Activated CD8-positive, alpha-beta T cell treated with anti-CD3 and anti-CD28 coated beads, Interleukin-2, amount 10 ng/mL, durations not matched to agents 7 days and 5 days (primary cell): ENCODE data around the gene PPL. TPM values are rescaled to one million over a fixed set of nuclear protein-coding genes. Genes with fewer than 3 reads are reported as not detected.

Experiments used
- ATAC-seq: fragments of 150-1000 bp; cut with Tn5 transposase; one replicate; pipeline ENCODE4 v1.10.0; 2021; ENCODE audit warnings: moderate library complexity
- CTCF ChIA-PET: fragments of 350-600 bp; sonication (Branson Sonifier 250); formaldehyde crosslinking; loops from one replicate; lab custom pipeline; 2021; ENCODE audit warnings: antibody characterized with exemption; lab: Charles Lee
- POLR2A ChIA-PET: fragments of 350-600 bp; sonication (Branson Sonifier 250); formaldehyde crosslinking; loops from one replicate; lab custom pipeline; 2021; ENCODE audit warnings: antibody characterized with exemption; lab: Charles Lee
- DNase-seq: peaks from one replicate; pipeline ENCODE4 v3.0.0-alpha.2; 2020
- H3K27ac Mint-ChIP-seq: one replicate; pipeline ENCODE4 v1.8.0; 2021; ENCODE audit warnings: mild to moderate bottlenecking, mixed read lengths
- H3K27me3 Mint-ChIP-seq: one replicate; pipeline ENCODE4 v1.8.0; 2021; ENCODE audit warnings: low read depth, mixed read lengths
- H3K36me3 Mint-ChIP-seq: one replicate; pipeline ENCODE4 v1.8.0; 2021; ENCODE audit warnings: low read depth, mixed read lengths
- H3K4me1 Mint-ChIP-seq: one replicate; pipeline ENCODE4 v1.8.0; 2021; ENCODE audit warnings: low read depth, mixed read lengths
- H3K4me3 Mint-ChIP-seq: one replicate; pipeline ENCODE4 v1.8.0; 2021; ENCODE audit warnings: mild to moderate bottlenecking, mixed read lengths
- H3K9me3 Mint-ChIP-seq: one replicate; pipeline ENCODE4 v1.8.0; 2022; ENCODE audit warnings: mixed read lengths; ENCODE audit not compliant: insufficient read depth
- total RNA-seq, 2 experiments: library from RNA; stranded (reverse); gene quantifications; one replicate each; pipeline ENCODE4 v1.2.3, GENCODE V29; 2021

Gene PPL
- total RNA-seq, 2 experiments from 2014 or later: not detected

DNA sequence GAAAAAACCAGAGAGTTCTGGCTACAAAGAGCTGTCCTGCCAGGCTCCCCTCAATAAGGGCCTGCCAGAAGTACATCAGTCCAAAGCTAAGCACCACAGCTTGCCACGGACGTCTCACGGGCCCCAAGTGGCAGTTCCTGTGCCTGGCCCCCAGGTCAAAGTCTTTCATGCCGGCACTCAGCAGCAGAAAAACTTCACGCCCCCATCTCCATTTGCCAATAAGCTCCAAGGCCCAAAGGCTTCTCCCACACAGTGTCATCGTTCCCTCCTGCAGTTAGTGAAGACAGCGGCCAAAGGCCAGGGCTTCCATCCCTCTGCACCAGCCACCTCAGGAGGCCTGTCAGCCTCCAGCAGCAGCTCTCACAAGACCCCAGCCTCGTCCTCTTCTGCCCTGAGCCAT, 62.3 kb downstream of the PPL start:
- ChIA-PET POLR2A (interaction anchor here (1.5 kb wide), 1 partner anchor 12 kb away, joined by 3 read pairs; no protein-coding TSS in a partner anchor), CTCF (no interaction called here)
- ATAC-seq: no peak
- Mint-ChIP-seq H3K4me1 (no peaks in the 10 kb centered on the region), H3K36me3 (peaks cover 66% of the 10 kb centered on the region), H3K4me3 (no peak overlapping the region), H3K27me3 (no peaks in the 10 kb centered on the region), H3K9me3 (no peaks in the 10 kb centered on the region), H3K27ac (no peak overlapping the region)
- DNase-seq: no peak

DNA sequence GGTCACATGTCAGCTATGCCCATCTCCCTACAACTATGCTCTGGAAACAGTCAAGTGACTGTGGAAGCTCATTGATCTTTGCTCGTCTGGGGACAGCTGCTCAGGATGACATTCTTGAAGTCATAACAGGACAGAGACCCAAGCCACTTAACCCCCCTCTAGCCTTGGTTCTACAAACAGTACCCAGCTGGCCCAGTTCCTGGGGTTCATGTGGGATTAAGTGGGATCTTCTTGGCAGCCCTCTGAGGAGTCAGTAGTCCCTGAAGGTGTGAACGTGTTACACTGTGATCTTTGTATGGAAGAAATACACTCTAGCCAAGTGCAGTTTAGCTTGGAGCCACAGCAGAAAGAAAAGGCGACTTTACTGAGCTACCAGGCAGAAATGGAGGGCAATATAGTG, 63.9 kb downstream of the PPL start:
- no peak overlapping the region for H3K4me3 Mint-ChIP-seq
- ChIA-PET POLR2A (no interaction called here), CTCF (no interaction called here)
- no peaks in the 10 kb centered on the region for H3K27me3 Mint-ChIP-seq
- DNase-seq: no peak
- H3K4me1 Mint-ChIP-seq: no peaks in the 10 kb centered on the region
- ATAC-seq: no peak
- H3K36me3 Mint-ChIP-seq: peaks cover 65% of the 10 kb centered on the region
- no peaks in the 10 kb centered on the region for H3K9me3 Mint-ChIP-seq
- H3K27ac Mint-ChIP-seq: peak overlapping the region; percentile 22

DNA sequence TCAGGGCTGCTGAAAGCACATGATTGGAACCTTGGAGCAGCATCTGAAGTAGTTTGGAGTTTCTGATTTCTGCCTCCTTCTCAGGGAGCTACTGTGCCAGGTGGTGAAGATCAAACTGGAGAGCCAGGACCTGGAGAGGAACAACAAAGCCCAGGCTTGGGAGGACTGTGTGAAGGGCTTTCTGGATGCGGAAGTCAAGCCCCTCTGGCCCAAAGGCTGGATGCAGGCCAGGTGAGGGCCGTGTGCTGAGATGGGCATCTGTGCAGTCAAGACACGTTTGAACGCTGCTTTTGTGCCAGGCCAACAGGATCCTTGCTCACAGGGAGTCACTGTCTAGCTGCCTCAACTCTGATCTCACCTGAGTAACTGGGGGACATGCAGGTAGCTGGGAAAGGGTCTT, 65.9 kb downstream of the PPL start:
- ChIA-PET CTCF (no interaction called here), POLR2A (no interaction called here)
- no peak for DNase-seq
- Mint-ChIP-seq H3K27me3 (no peaks in the 10 kb centered on the region), H3K36me3 (peaks cover 55% of the 10 kb centered on the region), H3K27ac (no peak overlapping the region), H3K4me1 (no peaks in the 10 kb centered on the region), H3K4me3 (no peak overlapping the region), H3K9me3 (no peaks in the 10 kb centered on the region)
- no peak for ATAC-seq

DNA sequence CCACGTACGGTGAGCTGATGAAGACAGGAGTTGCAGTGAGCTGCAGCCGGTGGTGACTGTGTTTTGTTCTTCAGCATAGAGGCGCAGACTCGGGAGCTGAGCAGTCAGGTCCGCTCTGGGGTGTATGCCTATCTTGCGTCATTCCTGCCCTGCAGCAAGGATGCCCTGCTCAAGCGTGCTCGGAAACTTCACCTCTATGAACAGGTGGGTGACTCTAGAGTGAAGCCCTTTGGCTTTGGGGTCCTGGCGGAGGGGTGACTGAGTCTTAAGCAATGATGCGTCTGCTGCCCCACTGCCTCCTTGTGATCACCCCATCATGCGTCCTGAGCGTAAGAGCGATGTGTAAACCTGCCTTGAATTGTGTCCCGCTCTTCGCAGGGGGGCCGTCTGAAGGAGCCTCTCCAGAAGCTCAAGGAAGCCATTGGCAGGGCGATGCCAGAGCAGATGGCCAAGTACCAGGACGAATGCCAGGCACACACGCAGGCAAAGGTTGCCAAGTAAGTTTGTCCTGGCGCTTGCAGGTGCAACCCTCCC, 66.7 kb downstream of the PPL start:
- DNase-seq: no peak
- Mint-ChIP-seq H3K4me3 (no peak overlapping the region), H3K27me3 (no peaks in the 10 kb centered on the region), H3K9me3 (no peaks in the 10 kb centered on the region), H3K27ac (no peak overlapping the region), H3K4me1 (no peaks in the 10 kb centered on the region), H3K36me3 (peaks cover 50% of the 10 kb centered on the region)
- ATAC-seq: no peak
- CTCF ChIA-PET: no interaction called here
- POLR2A ChIA-PET: no interaction called here

DNA sequence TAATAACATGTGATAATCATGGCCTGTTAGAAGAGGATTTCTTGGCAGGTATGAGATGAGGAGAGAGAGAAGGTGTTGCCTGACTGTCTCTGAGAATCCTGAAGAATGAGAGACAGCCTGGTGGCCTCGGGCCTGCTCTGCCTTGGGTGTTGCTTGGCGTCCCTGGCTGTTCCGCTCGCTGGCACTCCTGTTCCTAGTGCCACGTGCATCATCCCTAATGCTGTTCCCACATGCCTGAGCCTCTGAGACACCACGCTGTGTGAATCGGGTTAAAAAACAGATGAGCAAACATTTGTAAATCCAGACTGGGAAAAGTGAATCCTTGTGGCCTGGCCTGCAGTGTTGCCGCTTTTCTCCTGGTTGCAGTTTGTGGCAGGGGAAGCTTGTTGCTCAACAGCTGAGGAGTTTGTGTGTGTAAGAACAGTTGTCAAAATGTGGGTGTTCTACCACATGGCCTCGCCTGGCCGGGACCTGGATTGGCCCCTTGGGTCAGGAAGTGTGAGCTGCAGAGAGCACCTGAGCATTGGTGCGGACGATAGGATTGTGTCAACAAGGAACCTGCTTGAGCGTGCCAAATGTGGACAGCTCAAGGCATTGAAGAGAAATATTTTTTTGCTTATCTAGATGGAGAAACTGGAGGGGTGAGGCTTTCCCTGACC, 67.7 kb downstream of the PPL start:
- H3K36me3 Mint-ChIP-seq: peaks cover 46% of the 10 kb centered on the region
- ChIA-PET CTCF (no interaction called here), POLR2A (no interaction called here)
- H3K9me3 Mint-ChIP-seq: no peaks in the 10 kb centered on the region
- ATAC-seq (no peak), DNase-seq (no peak)
- no peaks in the 10 kb centered on the region for H3K4me1 Mint-ChIP-seq
- no peaks in the 10 kb centered on the region for H3K27me3 Mint-ChIP-seq
- no peak overlapping the region for H3K27ac Mint-ChIP-seq
- H3K4me3 Mint-ChIP-seq: no peak overlapping the region

DNA sequence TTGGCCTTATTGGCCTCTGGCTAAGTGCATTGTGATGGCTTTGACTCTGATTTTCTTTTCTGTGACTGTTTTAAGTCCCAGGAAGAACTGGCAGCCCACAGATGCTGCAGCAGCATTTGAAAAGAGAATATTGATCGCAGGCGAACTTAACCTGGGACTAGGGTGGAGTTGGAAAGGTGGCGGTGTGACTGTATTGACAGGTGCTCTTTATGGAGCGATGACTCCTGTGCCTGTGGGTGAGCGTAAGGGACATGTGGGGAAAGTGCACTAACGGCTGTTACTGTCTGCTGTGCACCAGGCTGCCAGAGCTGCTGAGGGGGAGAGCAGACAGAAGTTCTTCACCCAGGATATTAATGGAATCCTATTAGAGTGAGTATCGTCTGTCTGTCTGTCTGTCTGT, 68.4 kb downstream of the PPL start:
- Mint-ChIP-seq H3K27me3 (no peaks in the 10 kb centered on the region), H3K36me3 (peaks cover 49% of the 10 kb centered on the region), H3K4me3 (no peak overlapping the region), H3K9me3 (no peaks in the 10 kb centered on the region), H3K27ac (no peak overlapping the region), H3K4me1 (no peaks in the 10 kb centered on the region)
- DNase-seq (no peak), ATAC-seq (no peak)
- POLR2A ChIA-PET: no interaction called here
- CTCF ChIA-PET: no interaction called here

DNA sequence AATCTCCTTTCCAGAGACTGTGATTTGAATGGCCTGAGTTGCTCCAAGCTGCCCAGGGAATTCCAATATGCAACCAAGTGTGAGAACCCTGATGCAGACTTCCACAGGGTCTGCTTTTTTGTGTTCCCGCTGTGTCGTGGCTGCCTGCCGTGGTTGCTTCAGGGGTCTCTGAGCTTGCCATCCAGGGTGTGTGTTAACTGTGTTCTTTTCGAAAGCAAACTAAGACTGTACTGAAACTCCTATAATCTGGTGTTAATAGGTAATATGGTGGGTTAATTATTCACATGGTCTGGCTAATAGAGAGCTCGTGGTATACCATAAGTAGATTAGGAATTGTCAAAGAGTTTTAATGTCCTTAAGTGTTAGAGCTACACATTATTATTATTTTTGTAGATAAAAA, 68.9 kb downstream of the PPL start:
- no peak overlapping the region for H3K27ac Mint-ChIP-seq
- CTCF ChIA-PET: no interaction called here
- H3K36me3 Mint-ChIP-seq: peaks cover 47% of the 10 kb centered on the region
- H3K4me1 Mint-ChIP-seq: no peaks in the 10 kb centered on the region
- H3K27me3 Mint-ChIP-seq: no peaks in the 10 kb centered on the region
- POLR2A ChIA-PET: no interaction called here
- H3K4me3 Mint-ChIP-seq: no peak overlapping the region
- no peak for DNase-seq
- H3K9me3 Mint-ChIP-seq: no peaks in the 10 kb centered on the region
- no peak for ATAC-seq

DNA sequence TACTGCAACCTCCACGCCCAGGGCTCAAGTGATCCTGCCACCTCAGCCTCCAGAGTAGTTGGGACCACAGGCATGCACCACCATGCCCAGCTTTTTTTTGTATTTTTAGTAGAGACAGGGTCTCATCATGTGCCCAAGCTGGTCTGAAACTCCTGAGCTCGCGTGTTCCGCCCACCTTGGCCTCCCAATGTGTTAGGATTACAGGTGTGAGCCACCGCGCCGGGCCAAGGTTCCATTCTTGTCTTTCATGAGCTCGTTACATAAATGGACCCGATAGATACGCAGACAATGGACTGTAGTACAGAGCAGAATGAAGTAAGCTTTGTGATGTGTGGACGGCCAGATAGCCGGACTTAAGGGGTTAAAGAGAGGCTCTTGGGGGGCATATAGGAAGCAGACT, 70.4 kb downstream of the PPL start:
- H3K27me3 Mint-ChIP-seq: no peaks in the 10 kb centered on the region
- H3K4me1 Mint-ChIP-seq: peaks cover 6% of the 10 kb centered on the region
- no peak overlapping the region for H3K27ac Mint-ChIP-seq
- H3K4me3 Mint-ChIP-seq: no peak overlapping the region
- ChIA-PET CTCF (no interaction called here), POLR2A (no interaction called here)
- ATAC-seq (no peak), DNase-seq (no peak)
- H3K9me3 Mint-ChIP-seq: no peaks in the 10 kb centered on the region
- H3K36me3 Mint-ChIP-seq: peaks cover 40% of the 10 kb centered on the region

DNA sequence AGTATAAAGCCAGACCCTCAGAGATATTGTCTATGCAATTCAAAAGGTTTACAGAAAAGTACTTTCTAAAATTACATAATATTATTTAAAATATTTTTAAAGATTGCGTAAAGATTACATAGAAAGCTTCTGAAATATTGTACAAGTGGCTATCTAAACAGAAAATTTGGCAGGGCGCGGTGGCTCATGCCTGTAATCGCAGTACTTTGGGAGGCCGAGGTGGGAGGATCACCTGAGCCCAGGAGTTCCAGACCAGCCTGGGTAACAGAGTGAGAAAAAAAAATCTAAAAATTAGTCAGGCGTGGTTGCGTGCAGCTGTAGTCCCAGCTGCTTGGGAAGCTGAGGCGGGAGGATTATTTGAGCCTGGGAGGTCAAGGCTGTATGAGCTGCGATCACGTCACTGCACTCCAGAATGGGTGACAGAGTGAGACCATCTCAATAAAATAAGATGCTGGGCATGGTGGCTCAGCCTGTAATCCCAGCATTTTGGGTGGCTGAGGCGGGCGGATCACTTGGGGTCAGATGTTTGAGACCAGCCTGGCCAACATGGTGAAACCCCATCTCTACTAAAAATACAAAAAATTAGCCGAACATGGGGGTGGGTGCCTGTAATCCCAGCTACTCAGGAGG, 71.6 kb downstream of the PPL start:
- ChIA-PET POLR2A (no interaction called here), CTCF (no interaction called here)
- H3K27ac Mint-ChIP-seq: no peak overlapping the region
- peaks cover 6% of the 10 kb centered on the region for H3K4me1 Mint-ChIP-seq
- H3K9me3 Mint-ChIP-seq: no peaks in the 10 kb centered on the region
- H3K27me3 Mint-ChIP-seq: no peaks in the 10 kb centered on the region
- H3K36me3 Mint-ChIP-seq: peaks cover 38% of the 10 kb centered on the region
- ATAC-seq (no peak), DNase-seq (no peak)
- no peak overlapping the region for H3K4me3 Mint-ChIP-seq

DNA sequence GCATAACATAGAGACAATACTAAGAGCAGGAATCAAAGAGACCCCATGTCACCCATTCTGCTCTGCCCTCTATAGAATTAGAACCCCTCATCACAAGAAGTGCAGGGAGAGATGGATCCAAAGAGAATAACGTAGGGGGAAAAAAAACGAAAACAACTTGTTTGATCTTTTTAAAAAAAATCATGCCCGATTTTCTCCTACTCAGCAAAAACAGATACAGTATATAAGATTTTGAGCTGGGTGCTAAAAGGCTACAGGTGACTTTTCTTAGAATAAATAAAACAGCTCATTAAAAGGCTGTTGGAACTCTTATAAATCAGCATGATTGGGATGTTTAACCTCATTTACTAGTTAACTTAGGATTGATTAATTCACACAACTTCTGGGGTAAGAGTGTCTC, 72.2 kb downstream of the PPL start:
- ChIA-PET POLR2A (interaction anchor here (0.6 kb wide), 1 partner anchor 115 kb away, joined by 5 read pairs; no protein-coding TSS in a partner anchor), CTCF (no interaction called here)
- DNase-seq (no peak), ATAC-seq (no peak)
- no peaks in the 10 kb centered on the region for H3K27me3 Mint-ChIP-seq
- no peak overlapping the region for H3K4me3 Mint-ChIP-seq
- peaks cover 37% of the 10 kb centered on the region for H3K36me3 Mint-ChIP-seq
- H3K27ac Mint-ChIP-seq: no peak overlapping the region
- no peaks in the 10 kb centered on the region for H3K9me3 Mint-ChIP-seq
- H3K4me1 Mint-ChIP-seq: peaks cover 6% of the 10 kb centered on the region

DNA sequence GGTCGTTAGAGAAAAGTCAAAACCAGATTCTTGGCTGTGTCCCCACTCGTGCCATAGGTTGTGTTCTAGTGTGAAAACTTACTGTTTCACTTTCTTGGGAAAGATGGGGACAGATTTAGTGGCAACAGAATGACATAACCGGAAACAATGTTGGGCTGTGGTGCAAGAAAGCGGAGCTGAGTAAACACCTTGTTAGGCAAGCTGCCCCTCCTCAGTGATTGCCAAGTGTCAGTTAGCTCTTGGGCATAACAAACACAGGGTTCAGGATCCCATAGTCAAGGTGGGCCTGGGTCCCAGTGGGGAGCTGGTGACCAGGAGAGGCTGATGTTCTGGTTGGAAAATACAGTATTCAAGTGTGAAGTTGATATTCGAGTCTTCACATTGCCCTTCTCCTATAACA, 74.3 kb downstream of the PPL start:
- H3K9me3 Mint-ChIP-seq: no peaks in the 10 kb centered on the region
- POLR2A ChIA-PET: interaction anchor here (0.9 kb wide), 1 partner anchor 12 kb away, joined by 3 read pairs; no protein-coding TSS in a partner anchor
- H3K27me3 Mint-ChIP-seq: no peaks in the 10 kb centered on the region
- CTCF ChIA-PET: interaction anchor here (2.0 kb wide), 1 partner anchor 15 kb away, joined by 10 read pairs; the partner anchor contains the start of genes GLYR1 and UBN1
- no peak for DNase-seq
- H3K4me3 Mint-ChIP-seq: no peak overlapping the region
- ATAC-seq: no peak
- H3K36me3 Mint-ChIP-seq: peaks cover 50% of the 10 kb centered on the region
- no peak overlapping the region for H3K27ac Mint-ChIP-seq
- H3K4me1 Mint-ChIP-seq: peaks cover 6% of the 10 kb centered on the region

DNA sequence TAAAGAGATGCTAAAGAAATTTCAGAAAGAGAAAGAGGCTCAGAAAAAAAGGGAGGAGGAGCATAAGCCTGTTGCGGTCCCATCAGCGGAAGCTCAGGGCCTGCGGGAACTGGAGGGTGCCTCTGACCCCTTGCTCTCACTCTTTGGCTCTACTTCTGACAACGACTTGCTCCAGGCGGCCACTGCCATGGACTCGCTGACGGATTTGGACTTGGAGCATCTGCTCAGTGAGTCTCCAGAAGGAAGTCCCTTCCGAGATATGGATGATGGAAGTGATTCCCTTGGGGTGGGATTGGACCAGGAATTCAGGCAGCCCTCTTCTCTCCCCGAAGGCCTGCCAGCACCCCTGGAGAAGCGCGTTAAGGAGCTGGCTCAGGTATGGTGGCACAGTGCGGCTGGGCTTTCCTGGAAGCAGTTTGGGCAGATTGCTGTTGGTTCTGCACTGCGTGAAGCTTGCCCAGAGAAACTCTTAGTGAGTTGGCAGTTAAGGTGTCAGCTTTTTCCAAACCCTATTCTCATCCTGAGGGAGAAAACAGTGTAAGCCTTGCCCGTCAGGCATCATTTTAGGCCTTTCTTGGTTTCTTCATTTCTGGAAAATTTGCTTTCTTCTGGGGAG, 76.1 kb downstream of the PPL start:
- ATAC-seq: no peak
- Mint-ChIP-seq H3K4me1 (peaks cover 6% of the 10 kb centered on the region), H3K27ac (no peak overlapping the region), H3K4me3 (no peak overlapping the region), H3K27me3 (no peaks in the 10 kb centered on the region), H3K9me3 (no peaks in the 10 kb centered on the region), H3K36me3 (peaks cover 54% of the 10 kb centered on the region)
- no peak for DNase-seq
- ChIA-PET CTCF (no interaction called here), POLR2A (no interaction called here)
